Measurements from ENCODE around the gene INO80B.
"Not testable (repeated sequence)": the region's sequence is repeated elsewhere in the genome, so short reads cannot be mapped to it uniquely, and the experiment has no call there.

Gene INO80B

GRCh38 chr2:74415762-74416395 lies 39.0 kb upstream of the INO80B start:
- Histone ChIP-seq H3K9ac (ENCODE audit: insufficient read length, low read depth) (no peak overlapping the region), H3K9me3 (ENCODE audit: insufficient read depth, low read length) (no peaks in the 10 kb centered on the region), H3K36me3 (ENCODE audit: insufficient read depth, insufficient read length, low read length) (no peaks in the 10 kb centered on the region), H3K4me3 (ENCODE audit: insufficient read length, low read depth) (no peak overlapping the region), H3K27me3 (ENCODE audit: insufficient read depth, insufficient read length) (peaks cover 13% of the 10 kb centered on the region), H3K4me1 (ENCODE audit: insufficient read depth, insufficient read length) (peaks cover 12% of the 10 kb centered on the region)
- no peak for DNase-seq (ENCODE audit: low read depth, low spot score)
- no peak for TF ChIP-seq ZNF274 (IDR thresholded peaks at IDR 0.05; ENCODE audit: low read depth, low read length)

- Histone ChIP-seq H3K27me3 (ENCODE audit: insufficient read depth, insufficient read length) (peaks cover 19% of the 10 kb centered on the region), H3K9me3 (ENCODE audit: insufficient read depth, low read length) (no peaks in the 10 kb centered on the region), H3K9ac (ENCODE audit: insufficient read length, low read depth) (no peak overlapping the region), H3K4me1 (ENCODE audit: insufficient read depth, insufficient read length) (peaks cover 12% of the 10 kb centered on the region), H3K36me3 (ENCODE audit: insufficient read depth, insufficient read length, low read length) (no peaks in the 10 kb centered on the region), H3K4me3 (ENCODE audit: insufficient read length, low read depth) (no peak overlapping the region)
- no peak for DNase-seq (ENCODE audit: low read depth, low spot score)
- no peak for TF ChIP-seq SUZ12 (IDR thresholded peaks at IDR 0.05; ENCODE audit: extremely low read depth, insufficient read depth, insufficient read length)
- no peak for TF ChIP-seq YY1 (IDR thresholded peaks at IDR 0.05; ENCODE audit: insufficient read depth, insufficient read length)
- no peak for TF ChIP-seq ZNF274 (IDR thresholded peaks at IDR 0.05; ENCODE audit: low read depth, low read length)
These were observed 38.1 kb upstream of the INO80B start for GRCh38 chr2:74416778-74417177.

GRCh38 chr2:74417197-74417596 lies 37.7 kb upstream of the INO80B start:
- Histone ChIP-seq H3K27me3 (ENCODE audit: insufficient read depth, insufficient read length) (peaks cover 19% of the 10 kb centered on the region), H3K9me3 (ENCODE audit: insufficient read depth, low read length) (no peaks in the 10 kb centered on the region), H3K4me1 (ENCODE audit: insufficient read depth, insufficient read length) (peaks cover 14% of the 10 kb centered on the region), H3K4me3 (ENCODE audit: insufficient read length, low read depth) (no peak overlapping the region), H3K9ac (ENCODE audit: insufficient read length, low read depth) (no peak overlapping the region), H3K36me3 (ENCODE audit: insufficient read depth, insufficient read length, low read length) (no peaks in the 10 kb centered on the region)
- TF ChIP-seq YY1 (IDR thresholded peaks at IDR 0.05; ENCODE audit: insufficient read depth, insufficient read length) = no peak
- no peak for TF ChIP-seq SUZ12 (IDR thresholded peaks at IDR 0.05; ENCODE audit: extremely low read depth, insufficient read depth, insufficient read length)
- no peak for TF ChIP-seq ZNF274 (IDR thresholded peaks at IDR 0.05; ENCODE audit: low read depth, low read length)
- DNase-seq (ENCODE audit: low read depth, low spot score) = no peak

- Histone ChIP-seq H3K36me3 (ENCODE audit: insufficient read depth, insufficient read length, low read length) (no peaks in the 10 kb centered on the region), H3K4me1 (ENCODE audit: insufficient read depth, insufficient read length) (peaks cover 14% of the 10 kb centered on the region), H3K4me3 (ENCODE audit: insufficient read length, low read depth) (no peak overlapping the region), H3K27me3 (ENCODE audit: insufficient read depth, insufficient read length) (peaks cover 19% of the 10 kb centered on the region), H3K9me3 (ENCODE audit: insufficient read depth, low read length) (no peaks in the 10 kb centered on the region), H3K9ac (ENCODE audit: insufficient read length, low read depth) (no peak overlapping the region)
- TF ChIP-seq SUZ12 (IDR thresholded peaks at IDR 0.05; ENCODE audit: extremely low read depth, insufficient read depth, insufficient read length) (no peak), YY1 (IDR thresholded peaks at IDR 0.05; ENCODE audit: insufficient read depth, insufficient read length) (no peak), ZNF274 (IDR thresholded peaks at IDR 0.05; ENCODE audit: low read depth, low read length) (no peak)
- DNase-seq (ENCODE audit: low read depth, low spot score) = no peak
These were observed 37.1 kb upstream of the INO80B start for GRCh38 chr2:74417763-74418162.

- Histone ChIP-seq H3K36me3 (ENCODE audit: insufficient read depth, insufficient read length, low read length) (no peaks in the 10 kb centered on the region), H3K27me3 (ENCODE audit: insufficient read depth, insufficient read length) (peaks cover 19% of the 10 kb centered on the region), H3K9me3 (ENCODE audit: insufficient read depth, low read length) (no peaks in the 10 kb centered on the region), H3K9ac (ENCODE audit: insufficient read length, low read depth) (no peak overlapping the region), H3K4me3 (ENCODE audit: insufficient read length, low read depth) (no peak overlapping the region), H3K4me1 (ENCODE audit: insufficient read depth, insufficient read length) (peaks cover 14% of the 10 kb centered on the region)
- no peak for TF ChIP-seq SUZ12 (IDR thresholded peaks at IDR 0.05; ENCODE audit: extremely low read depth, insufficient read depth, insufficient read length)
- no peak for TF ChIP-seq ZNF274 (IDR thresholded peaks at IDR 0.05; ENCODE audit: low read depth, low read length)
- TF ChIP-seq YY1 (IDR thresholded peaks at IDR 0.05; ENCODE audit: insufficient read depth, insufficient read length) = no peak
- DNase-seq (ENCODE audit: low read depth, low spot score) = no peak
These were observed 36.6 kb upstream of the INO80B start for GRCh38 chr2:74418312-74418711.

GRCh38 chr2:74419345-74419744 lies 35.5 kb upstream of the INO80B start:
- Histone ChIP-seq H3K4me3 (ENCODE audit: insufficient read length, low read depth) (no peak overlapping the region), H3K36me3 (ENCODE audit: insufficient read depth, insufficient read length, low read length) (no peaks in the 10 kb centered on the region), H3K4me1 (ENCODE audit: insufficient read depth, insufficient read length) (peaks cover 14% of the 10 kb centered on the region), H3K9me3 (ENCODE audit: insufficient read depth, low read length) (no peaks in the 10 kb centered on the region), H3K27me3 (ENCODE audit: insufficient read depth, insufficient read length) (peaks cover 19% of the 10 kb centered on the region), H3K9ac (ENCODE audit: insufficient read length, low read depth) (no peak overlapping the region)
- TF ChIP-seq SUZ12 (IDR thresholded peaks at IDR 0.05; ENCODE audit: extremely low read depth, insufficient read depth, insufficient read length) = no peak
- no peak for TF ChIP-seq YY1 (IDR thresholded peaks at IDR 0.05; ENCODE audit: insufficient read depth, insufficient read length)
- TF ChIP-seq ZNF274 (IDR thresholded peaks at IDR 0.05; ENCODE audit: low read depth, low read length) = no peak
- no peak for DNase-seq (ENCODE audit: low read depth, low spot score)

GRCh38 chr2:74420006-74420405 lies 34.9 kb upstream of the INO80B start:
- DNase-seq (ENCODE audit: low read depth, low spot score) = no peak
- H3K9ac ChIP-seq (ENCODE audit: insufficient read length, low read depth) = no peak overlapping the region

GRCh38 chr2:74420443-74421103 lies 34.3 kb upstream of the INO80B start:
- H3K4me3 ChIP-seq (ENCODE audit: insufficient read length, low read depth); H3K4me1 ChIP-seq (ENCODE audit: insufficient read depth, insufficient read length); DNase-seq (ENCODE audit: low read depth, low spot score); H3K9me3 ChIP-seq (ENCODE audit: insufficient read depth, low read length); H3K9ac ChIP-seq (ENCODE audit: insufficient read length, low read depth): not testable (repeated sequence)
- peaks cover 19% of the 10 kb centered on the region for H3K27me3 ChIP-seq (ENCODE audit: insufficient read depth, insufficient read length)
- peaks cover 11% of the 10 kb centered on the region for H3K36me3 ChIP-seq (ENCODE audit: insufficient read depth, insufficient read length, low read length)

More at GRCh38 chr2:74420006-74420405, 34.9 kb upstream of the INO80B start:
- peaks cover 12% of the 10 kb centered on the region for H3K4me1 ChIP-seq (ENCODE audit: insufficient read depth, insufficient read length)
- H3K36me3 ChIP-seq (ENCODE audit: insufficient read depth, insufficient read length, low read length) = peaks cover 6% of the 10 kb centered on the region
- TF ChIP-seq ZNF274 (IDR thresholded peaks at IDR 0.05; ENCODE audit: low read depth, low read length) = no peak
- TF ChIP-seq SUZ12 (IDR thresholded peaks at IDR 0.05; ENCODE audit: extremely low read depth, insufficient read depth, insufficient read length) = no peak
- no peak for TF ChIP-seq YY1 (IDR thresholded peaks at IDR 0.05; ENCODE audit: insufficient read depth, insufficient read length)
- no peaks in the 10 kb centered on the region for H3K9me3 ChIP-seq (ENCODE audit: insufficient read depth, low read length)
- H3K4me3 ChIP-seq (ENCODE audit: insufficient read length, low read depth) = no peak overlapping the region
- peaks cover 19% of the 10 kb centered on the region for H3K27me3 ChIP-seq (ENCODE audit: insufficient read depth, insufficient read length)

All from NT2/D1 (cell line).